Fibroblast of lung (primary cell): ENCODE measurements around the gene MYRIP. TPM values are rescaled to one million over a fixed set of nuclear protein-coding genes. Genes with fewer than 3 reads are reported as not detected.
A peak's percentile ranks its signal among the peaks of the same experiment; 100 is the strongest.

Experiments used
- DNase-seq, 2 donors: peaks; one replicate each; pipeline versions ENCODE4 v3.0.0 to v3.0.0-alpha.2; 2010; ENCODE audit warnings: low read depth in 2 of 2
- H2AFZ ChIP-seq: 2 replicates; pipeline ENCODE4 v1.5.1; 2012; ENCODE audit warnings: low read length, control low read depth, inconsistent platforms
- H3K27ac ChIP-seq: 2 replicates; pipeline ENCODE4 v1.5.1; 2011; ENCODE audit warnings: low read length, control low read depth; ENCODE audit not compliant: insufficient read depth
- H3K27me3 ChIP-seq: 2 replicates; pipeline ENCODE4 v1.5.1; 2011; ENCODE audit warnings: mild to moderate bottlenecking, low read length; ENCODE audit not compliant: control insufficient read depth, insufficient read depth
- H3K36me3 ChIP-seq: 2 replicates; pipeline ENCODE4 v1.5.1; 2011; ENCODE audit warnings: low read length; ENCODE audit not compliant: control insufficient read depth, insufficient read depth
- H3K4me1 ChIP-seq: 2 replicates; pipeline ENCODE4 v1.5.1; 2011; ENCODE audit warnings: low read length; ENCODE audit not compliant: control insufficient read depth, insufficient read depth; ENCODE audit errors: extremely low read depth
- H3K4me2 ChIP-seq: 2 replicates; pipeline ENCODE4 v1.5.1; 2011; ENCODE audit warnings: low read length, control low read depth; ENCODE audit not compliant: insufficient read depth; ENCODE audit errors: extremely low read depth
- H3K4me3 ChIP-seq, 4 experiments: fragments of 200-600 bp in 1 of 4; sonication (generic) in 1 of 4; replicated peaks in 1 of 4; 2 replicates each; pipeline ENCODE4 v1.5.1; 2011 to 2016; ENCODE audit warnings: low read length in 4 of 4, low read depth in 3 of 4, mild to moderate bottlenecking in 3 of 4, control low read depth in 2 of 4, inconsistent platforms in 1 of 4, mixed read lengths in 1 of 4; ENCODE audit not compliant: insufficient read depth in 1 of 4; ENCODE audit errors: control extremely low read depth in 1 of 4
- H3K79me2 ChIP-seq: 2 replicates; pipeline ENCODE4 v1.5.1; 2012; ENCODE audit warnings: mild to moderate bottlenecking, low read length, inconsistent platforms; ENCODE audit not compliant: control insufficient read depth, insufficient read depth
- H3K9ac ChIP-seq: 2 replicates; pipeline ENCODE4 v1.5.1; 2011; ENCODE audit warnings: mild to moderate bottlenecking, low read length, control low read depth; ENCODE audit not compliant: insufficient read depth
- H3K9me3 ChIP-seq: 2 replicates; pipeline ENCODE4 v1.5.1; 2012; ENCODE audit warnings: low read depth, low read length; ENCODE audit not compliant: control insufficient read depth, insufficient read depth
- H4K20me1 ChIP-seq: 2 replicates; pipeline ENCODE4 v1.5.1; 2011; ENCODE audit warnings: low read length; ENCODE audit not compliant: control insufficient read depth, insufficient read depth; ENCODE audit errors: extremely low read depth
- EZH2 ChIP-seq: IDR thresholded peaks from 2 replicates; pipeline ENCODE4 v1.5.1; 2012; ENCODE audit warnings: low read length, control low read depth, mild to moderate bottlenecking; ENCODE audit errors: missing control alignments
- polyA plus RNA-seq, 2 donors: library from polyadenylated mRNA; depleted of rRNA in 1 of 2; stranded (reverse) in 1 of 2; unstranded in 1 of 2; fragments of >200 nt; gene quantifications; 2 replicates each; pipeline ENCODE4 v1.2.1, GENCODE V29; 2011 to 2012; ENCODE audit warnings: missing spikeins in 1 of 2
- total RNA-seq: library from RNA; depleted of rRNA; stranded (reverse); fragments of >200 nt; gene quantifications from 2 replicates; pipeline ENCODE4 v1.2.1, GENCODE V29; 2014
- TF ChIP-seq, protein P1 (sequence below), 2 donors: IDR thresholded peaks in 1 of 2; conservative IDR thresholded peaks in 1 of 2; 1 replicate in 1 of 2; 2 replicates in 1 of 2; pipeline ENCODE4 v1.5.1; 2011 to 2012; ENCODE audit warnings: low read length in 2 of 2, control low read depth in 1 of 2, inconsistent platforms in 1 of 2, low read depth in 1 of 2, mild to moderate bottlenecking in 1 of 2

MYRIP gene
- total and polyA plus RNA-seq, 2 donors (not counting 1 experiment from before 2014, with no cell fraction given), result 0.02 TPM; not detected in 1

DNA sequence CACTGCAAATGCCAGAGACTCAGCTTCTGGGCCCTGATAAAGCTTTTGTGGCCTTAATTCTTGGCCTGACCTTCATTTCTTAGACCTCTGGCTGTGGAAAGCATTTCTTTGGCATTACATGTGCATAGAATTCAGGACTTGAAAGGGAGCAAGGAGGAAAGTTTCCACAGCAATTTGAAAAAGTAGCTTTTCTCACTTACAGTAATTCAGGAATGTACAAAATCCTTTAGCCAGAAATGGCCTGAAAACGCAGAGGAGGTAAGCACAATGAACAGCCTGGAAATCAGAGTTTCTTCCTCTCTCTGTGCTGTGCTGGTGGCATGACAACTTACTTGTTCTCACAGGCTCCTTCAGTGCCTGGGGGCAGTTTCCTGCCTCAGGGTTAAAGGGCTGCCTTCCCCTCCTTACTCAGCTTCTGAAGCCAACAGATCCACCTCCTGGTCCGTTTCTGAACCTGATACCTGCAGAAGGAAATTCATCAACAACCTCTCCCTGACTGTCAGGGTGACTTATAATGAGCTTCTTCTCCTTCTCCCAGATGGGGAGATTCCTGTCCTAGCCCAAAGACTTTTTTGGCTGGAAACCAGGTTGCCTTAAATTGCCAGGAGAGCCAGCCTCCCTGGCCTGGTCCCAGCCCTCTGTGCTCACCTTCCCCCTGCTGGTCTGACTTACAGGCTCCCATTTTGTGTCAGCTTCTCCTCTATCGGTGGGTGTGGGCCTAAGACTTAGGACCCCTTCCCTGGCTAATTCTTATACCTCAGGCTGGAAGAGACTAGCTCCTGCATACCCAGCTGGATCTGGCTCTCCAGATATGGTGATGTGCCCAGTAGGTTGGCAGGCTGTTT is 102.3 kb downstream of the MYRIP start:
- H3K4me1 ChIP-seq, result no peaks in the 10 kb centered on the region
- H2AFZ ChIP-seq, result no peak overlapping the region
- DNase-seq, result peak in 1 of 2 donors; percentile 83
- H3K4me2 ChIP-seq, result no peak overlapping the region
- H3K27ac ChIP-seq, result no peak overlapping the region
- no peaks in the 10 kb centered on the region for H4K20me1 ChIP-seq
- H3K9ac ChIP-seq, result no peak overlapping the region
- no peaks in the 10 kb centered on the region for H3K9me3 ChIP-seq
- no peak for TF ChIP-seq EZH2
- TF ChIP-seq, protein P1, sequence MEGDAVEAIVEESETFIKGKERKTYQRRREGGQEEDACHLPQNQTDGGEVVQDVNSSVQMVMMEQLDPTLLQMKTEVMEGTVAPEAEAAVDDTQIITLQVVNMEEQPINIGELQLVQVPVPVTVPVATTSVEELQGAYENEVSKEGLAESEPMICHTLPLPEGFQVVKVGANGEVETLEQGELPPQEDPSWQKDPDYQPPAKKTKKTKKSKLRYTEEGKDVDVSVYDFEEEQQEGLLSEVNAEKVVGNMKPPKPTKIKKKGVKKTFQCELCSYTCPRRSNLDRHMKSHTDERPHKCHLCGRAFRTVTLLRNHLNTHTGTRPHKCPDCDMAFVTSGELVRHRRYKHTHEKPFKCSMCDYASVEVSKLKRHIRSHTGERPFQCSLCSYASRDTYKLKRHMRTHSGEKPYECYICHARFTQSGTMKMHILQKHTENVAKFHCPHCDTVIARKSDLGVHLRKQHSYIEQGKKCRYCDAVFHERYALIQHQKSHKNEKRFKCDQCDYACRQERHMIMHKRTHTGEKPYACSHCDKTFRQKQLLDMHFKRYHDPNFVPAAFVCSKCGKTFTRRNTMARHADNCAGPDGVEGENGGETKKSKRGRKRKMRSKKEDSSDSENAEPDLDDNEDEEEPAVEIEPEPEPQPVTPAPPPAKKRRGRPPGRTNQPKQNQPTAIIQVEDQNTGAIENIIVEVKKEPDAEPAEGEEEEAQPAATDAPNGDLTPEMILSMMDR (conservative IDR thresholded peaks at IDR 0.05 in 1 of 2, IDR thresholded peaks at IDR 0.05 in 1 of 2; ENCODE audit: low read depth in 1 of 2, low read length in 2 of 2), result no peak
- no peak overlapping the region for H3K4me3 ChIP-seq
- H3K36me3 ChIP-seq, result no peaks in the 10 kb centered on the region
- H3K79me2 ChIP-seq, result no peaks in the 10 kb centered on the region
- no peaks in the 10 kb centered on the region for H3K27me3 ChIP-seq

DNA sequence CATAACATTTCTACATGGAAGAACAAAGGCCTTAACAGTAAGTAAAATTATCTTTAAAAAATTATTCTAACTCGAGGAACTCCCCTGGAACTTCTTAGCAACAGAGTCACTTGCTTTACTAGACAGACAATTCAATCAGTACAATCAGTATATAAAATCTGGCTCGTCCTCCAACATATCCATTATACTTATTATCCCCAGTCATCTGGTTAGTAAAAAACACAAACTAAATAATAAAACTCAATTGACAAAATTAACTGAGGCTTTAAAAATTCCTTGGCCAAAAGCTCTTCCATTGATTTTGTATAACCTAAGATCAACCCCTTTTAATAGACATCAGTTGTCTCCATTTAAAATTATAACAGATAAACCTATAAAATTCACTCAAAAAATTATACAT is 105.6 kb downstream of the MYRIP start:
- TF ChIP-seq EZH2, result no peak
- TF ChIP-seq, protein P1 (conservative IDR thresholded peaks at IDR 0.05 in 1 of 2, IDR thresholded peaks at IDR 0.05 in 1 of 2; ENCODE audit: low read depth in 1 of 2, low read length in 2 of 2), result no peak
- H3K9ac ChIP-seq, result no peak overlapping the region
- no peaks in the 10 kb centered on the region for H3K79me2 ChIP-seq
- H4K20me1 ChIP-seq, result no peaks in the 10 kb centered on the region
- no peak for DNase-seq
- H2AFZ ChIP-seq, result no peak overlapping the region
- H3K36me3 ChIP-seq, result no peaks in the 10 kb centered on the region
- H3K4me2 ChIP-seq, result no peak overlapping the region
- no peaks in the 10 kb centered on the region for H3K9me3 ChIP-seq
- H3K4me1 ChIP-seq, result no peaks in the 10 kb centered on the region
- H3K27me3 ChIP-seq, result no peaks in the 10 kb centered on the region
- H3K27ac ChIP-seq, result no peak overlapping the region
- no peak overlapping the region for H3K4me3 ChIP-seq

DNA sequence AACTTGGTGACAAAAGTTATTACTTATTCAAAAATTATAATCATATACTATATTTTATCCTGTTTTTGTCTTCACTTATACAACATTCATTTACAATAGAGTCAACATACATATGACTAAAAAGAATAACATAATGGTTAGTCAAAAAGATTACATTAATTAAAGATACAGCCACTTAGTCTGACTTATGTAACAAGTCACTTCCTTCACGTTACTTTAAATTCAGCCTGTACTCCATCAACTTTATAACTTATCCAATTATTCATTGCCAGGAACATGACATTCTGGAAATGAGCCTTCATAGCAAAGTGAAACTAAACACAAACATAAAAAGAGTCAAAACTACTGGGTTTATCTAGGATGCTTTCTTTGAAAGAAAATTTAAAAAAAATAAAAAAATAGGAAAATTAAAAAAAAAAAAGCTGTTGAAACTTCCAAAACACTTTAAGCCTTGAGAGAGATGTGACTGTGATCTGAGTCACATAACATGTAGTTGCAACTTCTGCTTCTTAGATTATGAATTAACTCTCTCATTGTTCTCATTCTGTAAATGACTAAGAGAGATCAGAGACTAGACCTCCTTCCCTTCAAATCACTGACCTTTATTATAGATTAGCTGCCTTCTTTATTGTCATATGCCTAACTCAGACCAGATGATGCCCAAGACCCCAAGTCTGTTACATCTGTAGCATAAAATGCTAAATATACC is 107.8 kb downstream of the MYRIP start:
- Histone ChIP-seq H3K4me1 (no peaks in the 10 kb centered on the region), H2AFZ (no peak overlapping the region), H3K4me2 (no peak overlapping the region), H3K9ac (no peak overlapping the region), H3K4me3 (no peak overlapping the region), H4K20me1 (no peaks in the 10 kb centered on the region), H3K27ac (no peak overlapping the region), H3K27me3 (no peaks in the 10 kb centered on the region), H3K79me2 (no peaks in the 10 kb centered on the region), H3K36me3 (no peaks in the 10 kb centered on the region), H3K9me3 (no peaks in the 10 kb centered on the region)
- TF ChIP-seq EZH2, result no peak
- TF ChIP-seq, protein P1 (conservative IDR thresholded peaks at IDR 0.05 in 1 of 2, IDR thresholded peaks at IDR 0.05 in 1 of 2; ENCODE audit: low read depth in 1 of 2, low read length in 2 of 2), result no peak
- peak in 1 of 2 donors; percentile 13 for DNase-seq
